Measurements from ENCODE around the gene BANF2. TPM values are rescaled to one million over a fixed set of nuclear protein-coding genes. Genes with fewer than 3 reads are reported as not detected.

Gene BANF2
- total and polyA plus RNA-seq, 9 donors, result not detected

- H3K27ac ChIP-seq, result peak overlapping the region; percentile 35 to 84
- H3K4me1 ChIP-seq (ENCODE audit: insufficient read depth), result no peaks in the 10 kb centered on the region
- TF ChIP-seq EP300 (IDR thresholded peaks at IDR 0.05) (no peak), CTCF (IDR thresholded peaks at IDR 0.05) (peak in 2 of 3 donors; percentile 85 to 87), POLR2A (IDR thresholded peaks at IDR 0.05) (peak; percentile 14)
- intact Hi-C loops (cut with DNase I), result loop anchor here (1.0 to 10.0 kb wide), 8 partner anchors 124 to 286 kb away; partner anchors contain the start of genes MGME1 (in 1 of the 4) and SNX5 (in 1 of the 4)
- no peaks in the 10 kb centered on the region for H3K9me3 ChIP-seq
- H3K36me3 ChIP-seq, result no peaks in the 10 kb centered on the region
- DNase-seq, result peak; percentile 77 to 90 (median 88)
- H3K4me3 ChIP-seq, result peak overlapping the region; percentile 66
- 0 to 1% (median 1%) methylated on average over 53 to 110 of the region's 110 CpGs for WGBS, 3 donors
- H3K27me3 ChIP-seq, result no peaks in the 10 kb centered on the region
These were observed 18.7 kb upstream of the BANF2 start for GRCh38 chr20:17680836-17681725.

GRCh38 chr20:17681726-17682102, 18.1 kb upstream of the BANF2 start:
- H3K4me1 ChIP-seq (ENCODE audit: insufficient read depth), result no peaks in the 10 kb centered on the region
- TF ChIP-seq CTCF (IDR thresholded peaks at IDR 0.05) (no peak), POLR2A (IDR thresholded peaks at IDR 0.05) (no peak), EP300 (IDR thresholded peaks at IDR 0.05) (no peak)
- WGBS, 3 donors, result 0 to 1% (median 1%) methylated on average over 21 to 65 of the region's 65 CpGs
- peak overlapping the region; percentile 35 to 84 for H3K27ac ChIP-seq
- H3K9me3 ChIP-seq, result no peaks in the 10 kb centered on the region
- H3K36me3 ChIP-seq, result no peaks in the 10 kb centered on the region
- H3K4me3 ChIP-seq, result peak overlapping the region; percentile 66
- no peak for DNase-seq
- H3K27me3 ChIP-seq, result no peaks in the 10 kb centered on the region
- intact Hi-C loops (cut with DNase I), result loop anchor here (1.0 to 10.0 kb wide), 8 partner anchors 123 to 286 kb away; partner anchors contain the start of genes MGME1 (in 1 of the 4) and SNX5 (in 1 of the 4)

- TF ChIP-seq POLR2A (IDR thresholded peaks at IDR 0.05) (peak; percentile 86), EP300 (IDR thresholded peaks at IDR 0.05) (no peak), CTCF (IDR thresholded peaks at IDR 0.05) (peak in 2 of 3 donors; percentile 46 to 74)
- H3K27me3 ChIP-seq, result no peaks in the 10 kb centered on the region
- peak within 1 kb of the TSS; percentile 66 for H3K4me3 ChIP-seq
- DNase-seq, result peak; percentile 98
- no peaks in the 10 kb centered on the region for H3K4me1 ChIP-seq (ENCODE audit: insufficient read depth)
- intact Hi-C loops (cut with DNase I), result loop anchor here in 3 of 4 donors (5.0 to 10.0 kb wide), 5 partner anchors 123 to 285 kb away; partner anchors contain the start of genes MGME1 (in 1 of the 3) and SNX5 (in 1 of the 3)
- WGBS, 3 donors, result 0 to 1% (median 1%) methylated on average over 62 to 79 of the region's 79 CpGs
- no peaks in the 10 kb centered on the region for H3K36me3 ChIP-seq
- H3K9me3 ChIP-seq, result no peaks in the 10 kb centered on the region
- peak within 1 kb of the TSS; percentile 35 to 84 for H3K27ac ChIP-seq
These were observed 17.5 kb upstream of the BANF2 start, which contains the start of gene RRBP1 for GRCh38 chr20:17682103-17682888. RRBP1 (minus strand) TSS chr20:17682242; CDS start chr20:17660507, 21,735 bp downstream.

- H3K27ac ChIP-seq, result peak overlapping the region in 1 of 2 donors; percentile 50
- no peak for TF ChIP-seq EP300 (IDR thresholded peaks at IDR 0.05)
- TF ChIP-seq POLR2A (IDR thresholded peaks at IDR 0.05), result no peak
- TF ChIP-seq CTCF (IDR thresholded peaks at IDR 0.05), result no peak
These were observed 16.9 kb upstream of the BANF2 start for GRCh38 chr20:17682889-17683198.

More at GRCh38 chr20:17682889-17683198, 16.9 kb upstream of the BANF2 start:
- no peaks in the 10 kb centered on the region for H3K9me3 ChIP-seq
- DNase-seq, result no peak
- peak overlapping the region; percentile 30 for H3K4me3 ChIP-seq
- no peaks in the 10 kb centered on the region for H3K27me3 ChIP-seq
- 53 to 57% (median 55%) methylated on average over 10 of the region's 10 CpGs for WGBS, 3 donors
- no peaks in the 10 kb centered on the region for H3K4me1 ChIP-seq (ENCODE audit: insufficient read depth)
- intact Hi-C loops (cut with DNase I), result loop anchor here in 3 of 4 donors (5.0 to 10.0 kb wide), 5 partner anchors 122 to 284 kb away; partner anchors contain the start of genes MGME1 (in 1 of the 3) and SNX5 (in 1 of the 3)
- H3K36me3 ChIP-seq, result no peaks in the 10 kb centered on the region

Measured in ovary (tissue), 9 donors.